Measurements from ENCODE around the gene LIG3.

The LIG3 gene

GRCh38 chr17:34974179-34974578, 6.1 kb upstream of the LIG3 start:
- Histone ChIP-seq H3K4me3 (ENCODE audit: low read depth in 1 of 2, low read length in 2 of 2) (no peak overlapping the region), H3K4me2 (ENCODE audit: insufficient read depth, low read length) (no peak overlapping the region), H3K27me3 (ENCODE audit: insufficient read depth, low read length, poor library complexity) (no peaks in the 10 kb centered on the region), H3K4me1 (ENCODE audit: insufficient read depth, low read length) (peaks cover 4% of the 10 kb centered on the region), H3K9me3 (ENCODE audit: insufficient read depth, low read length, severe bottlenecking) (no peaks in the 10 kb centered on the region), H3K9ac (ENCODE audit: low read depth, low read length) (no peak overlapping the region), H3K36me3 (ENCODE audit: insufficient read depth, low read length) (no peaks in the 10 kb centered on the region), H3K79me2 (ENCODE audit: insufficient read depth, low read length) (no peaks in the 10 kb centered on the region), H4K20me1 (ENCODE audit: insufficient read depth, low read length) (no peaks in the 10 kb centered on the region), H2AFZ (ENCODE audit: low read depth, low read length) (no peak overlapping the region), H3K27ac (ENCODE audit: low read length) (no peak overlapping the region)
- DNase-seq, result no peak
- ATAC-seq (ENCODE audit: insufficient read depth, low read depth), result no peak
- no peak for TF ChIP-seq EZH2 (IDR thresholded peaks at IDR 0.05; ENCODE audit: borderline replicate concordance, low read depth, low read length, severe bottlenecking)
- TF ChIP-seq CTCF (IDR thresholded peaks at IDR 0.05; ENCODE audit: borderline replicate concordance, extremely low read depth, low read length, poor library complexity, severe bottlenecking), result no peak

DNA sequence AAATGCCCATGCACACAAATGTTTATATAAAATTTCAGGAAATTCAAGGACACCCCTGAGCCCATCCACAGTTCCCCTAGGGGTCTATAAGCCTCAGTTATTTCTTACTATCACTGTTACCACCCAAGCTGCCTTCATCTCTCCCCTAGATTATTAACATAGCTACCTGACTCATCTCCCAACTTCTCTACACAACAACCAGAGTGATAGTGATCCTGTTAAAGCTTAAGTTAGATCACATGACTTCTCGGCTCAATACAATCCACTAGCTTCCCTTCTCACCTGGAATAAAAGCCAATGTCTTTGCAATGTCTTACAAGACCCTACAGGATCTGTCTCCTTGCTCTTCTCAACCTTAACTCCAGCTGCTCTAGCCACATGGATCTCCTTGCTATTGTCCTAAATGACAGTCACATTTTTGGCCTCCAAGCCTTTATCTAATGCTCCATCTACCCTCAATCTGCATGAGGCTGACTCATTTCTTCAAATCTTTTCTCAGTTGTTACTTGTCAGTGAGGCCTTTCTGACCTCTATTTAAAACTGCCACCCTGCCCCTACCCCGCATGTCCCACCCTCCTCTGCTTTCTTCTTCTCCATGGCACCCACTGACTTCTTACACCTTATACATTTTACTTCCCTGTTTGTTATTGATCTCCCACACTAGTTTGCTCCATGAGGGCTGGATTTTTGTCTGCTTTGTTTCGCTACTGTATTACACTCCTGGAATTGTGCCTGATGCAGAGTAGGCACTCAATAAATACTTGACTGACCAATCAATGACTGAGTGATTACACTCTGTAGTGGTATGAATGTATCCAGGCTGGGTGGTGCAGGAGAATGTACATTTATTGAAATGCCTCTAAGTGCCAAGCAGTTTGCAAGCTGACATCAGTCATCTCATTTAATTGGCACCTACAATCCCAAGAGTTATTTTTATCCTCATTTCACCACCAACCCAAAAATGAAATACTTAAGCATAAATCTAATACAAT, 5.2 kb upstream of the LIG3 start:
- Histone ChIP-seq H3K4me2 (ENCODE audit: insufficient read depth, low read length) (no peak overlapping the region), H3K9ac (ENCODE audit: low read depth, low read length) (no peak overlapping the region), H3K9me3 (ENCODE audit: insufficient read depth, low read length, severe bottlenecking) (no peaks in the 10 kb centered on the region), H3K27ac (ENCODE audit: low read length) (no peak overlapping the region), H3K27me3 (ENCODE audit: insufficient read depth, low read length, poor library complexity) (no peaks in the 10 kb centered on the region), H3K4me3 (ENCODE audit: low read depth in 1 of 2, low read length in 2 of 2) (no peak overlapping the region), H4K20me1 (ENCODE audit: insufficient read depth, low read length) (no peaks in the 10 kb centered on the region), H3K4me1 (ENCODE audit: insufficient read depth, low read length) (peaks cover 13% of the 10 kb centered on the region), H3K79me2 (ENCODE audit: insufficient read depth, low read length) (no peaks in the 10 kb centered on the region), H3K36me3 (ENCODE audit: insufficient read depth, low read length) (no peaks in the 10 kb centered on the region), H2AFZ (ENCODE audit: low read depth, low read length) (no peak overlapping the region)
- TF ChIP-seq CTCF (IDR thresholded peaks at IDR 0.05; ENCODE audit: borderline replicate concordance, extremely low read depth, low read length, poor library complexity, severe bottlenecking) (no peak), EZH2 (IDR thresholded peaks at IDR 0.05; ENCODE audit: borderline replicate concordance, low read depth, low read length, severe bottlenecking) (no peak)
- DNase-seq, result no peak
- no peak for ATAC-seq (ENCODE audit: insufficient read depth, low read depth)

- Histone ChIP-seq H4K20me1 (ENCODE audit: insufficient read depth, low read length) (no peaks in the 10 kb centered on the region), H3K27me3 (ENCODE audit: insufficient read depth, low read length, poor library complexity) (no peaks in the 10 kb centered on the region), H3K79me2 (ENCODE audit: insufficient read depth, low read length) (peaks cover 35% of the 10 kb centered on the region), H3K27ac (ENCODE audit: low read length) (no peak overlapping the region), H2AFZ (ENCODE audit: low read depth, low read length) (peak overlapping the region; percentile 60), H3K4me2 (ENCODE audit: insufficient read depth, low read length) (peak overlapping the region; percentile 81), H3K36me3 (ENCODE audit: insufficient read depth, low read length) (peaks cover 13% of the 10 kb centered on the region), H3K9ac (ENCODE audit: low read depth, low read length) (peak overlapping the region; percentile 95; the same call in 1 of the 2 replicates), H3K4me3 (ENCODE audit: low read depth in 1 of 2, low read length in 2 of 2) (peak overlapping the region in 1 of 2 experiments; percentile 82; a peak in 1 of 4 replicates), H3K9me3 (ENCODE audit: insufficient read depth, low read length, severe bottlenecking) (no peaks in the 10 kb centered on the region), H3K4me1 (ENCODE audit: insufficient read depth, low read length) (peaks cover 45% of the 10 kb centered on the region)
- no peak for DNase-seq
- TF ChIP-seq CTCF (IDR thresholded peaks at IDR 0.05; ENCODE audit: borderline replicate concordance, extremely low read depth, low read length, poor library complexity, severe bottlenecking) (no peak), EZH2 (IDR thresholded peaks at IDR 0.05; ENCODE audit: borderline replicate concordance, low read depth, low read length, severe bottlenecking) (no peak)
- no peak for ATAC-seq (ENCODE audit: insufficient read depth, low read depth)
These were observed 1.2 kb upstream of the LIG3 start for GRCh38 chr17:34979153-34979552.
